Astrocyte of the spinal cord (primary cell): ENCODE results near the gene GDE1.

Source experiments
- DNase-seq: peaks from one replicate; pipeline ENCODE4 v3.0.0; 2011; ENCODE audit warnings: low read depth, low spot score
- H3K4me3 ChIP-seq: 2 replicates; pipeline ENCODE4 v1.5.1; 2011; ENCODE audit warnings: low read depth, mild to moderate bottlenecking, low read length, moderate library complexity
- CTCF ChIP-seq: IDR thresholded peaks from 2 replicates; pipeline ENCODE4 v1.5.1; 2012; ENCODE audit warnings: low read depth, mild to moderate bottlenecking, low read length, inconsistent platforms
- in situ Hi-C: cut with HindIII; loops from 2 replicates; pipeline ENCODE4 v1.10.0; 2017; ENCODE audit warnings: low sequenced_read_pairs

The GDE1 gene

GRCh38 chr16:19506965-19507364 is 14.9 kb downstream of the GDE1 start:
- no peak for DNase-seq
- H3K4me3 ChIP-seq, result no peak overlapping the region
- in situ Hi-C loops, result no loop called here
- TF ChIP-seq CTCF, result no peak

GRCh38 chr16:19505600-19506303 is 16.1 kb downstream of the GDE1 start:
- peak; percentile 85 for DNase-seq
- in situ Hi-C loops, result no loop called here
- H3K4me3 ChIP-seq, result no peak overlapping the region
- TF ChIP-seq CTCF, result no peak

GRCh38 chr16:19503461-19504075 is 18.3 kb downstream of the GDE1 start:
- TF ChIP-seq CTCF, result no peak
- in situ Hi-C loops, result no loop called here
- H3K4me3 ChIP-seq, result no peak overlapping the region
- DNase-seq, result no peak

- peak; percentile 81 for TF ChIP-seq CTCF
- in situ Hi-C loops, result no loop called here
- peak; percentile 77 for DNase-seq
- H3K4me3 ChIP-seq, result no peak overlapping the region
Measured at GRCh38 chr16:19502395-19503131, 19.3 kb downstream of the GDE1 start.

- TF ChIP-seq CTCF, result no peak
- no peak for DNase-seq
- in situ Hi-C loops, result no loop called here
- H3K4me3 ChIP-seq, result no peak overlapping the region
Measured at GRCh38 chr16:19499481-19499880, 22.4 kb downstream of the GDE1 start.

- in situ Hi-C loops, result no loop called here
- no peak for TF ChIP-seq CTCF
- DNase-seq, result no peak
- H3K4me3 ChIP-seq, result no peak overlapping the region
Measured at GRCh38 chr16:19499006-19499405, 22.9 kb downstream of the GDE1 start.
